Chondrocyte (in vitro differentiated cells): ENCODE results near the gene DPP6. TPM values are rescaled to one million over a fixed set of nuclear protein-coding genes. Genes with fewer than 3 reads are reported as not detected.

Experiments
- DNase-seq: peaks from one replicate; pipeline ENCODE4 v3.0.0; 2021; ENCODE audit warnings: mixed read lengths, low spot score
- H3K27ac Mint-ChIP-seq: one replicate; pipeline ENCODE4 v1.8.0; 2021; ENCODE audit warnings: mild to moderate bottlenecking, moderate library complexity, mixed read lengths; ENCODE audit not compliant: unreplicated experiment
- H3K27me3 Mint-ChIP-seq: 2 replicates; pipeline ENCODE4 v1.8.0; 2021; ENCODE audit warnings: low read depth, mixed read lengths
- H3K36me3 Mint-ChIP-seq: 2 replicates; pipeline ENCODE4 v1.8.0; 2021; ENCODE audit warnings: low read depth, mixed read lengths
- H3K4me1 Mint-ChIP-seq: 2 replicates; pipeline ENCODE4 v1.8.0; 2021; ENCODE audit warnings: low read depth, mild to moderate bottlenecking, mixed read lengths
- H3K4me3 Mint-ChIP-seq: one replicate; pipeline ENCODE4 v1.8.0; 2021; ENCODE audit warnings: mild to moderate bottlenecking, moderate library complexity, mixed read lengths; ENCODE audit not compliant: unreplicated experiment
- H3K9me3 Mint-ChIP-seq: 2 replicates; pipeline ENCODE4 v1.8.0; 2021; ENCODE audit warnings: low read depth, mixed read lengths
- total RNA-seq: library from RNA; stranded (reverse); gene quantifications from 3 replicates; pipeline ENCODE4 v1.2.1, GENCODE V29; 2021
- TF ChIP-seq, protein P1 (sequence below): fragments of 200-600 bp; sonication (generic); IDR thresholded peaks from 2 replicates; pipeline ENCODE4 v1.5.0; 2021; ENCODE audit warnings: antibody characterized with exemption, mild to moderate bottlenecking, moderate library complexity

Gene DPP6
- total RNA-seq, 1 donor from 2014 or later = not detected

GRCh38 chr7:154167051-154167450 lies 114.9 kb downstream of the DPP6 start:
- Mint-ChIP-seq H3K27me3 (no peaks in the 10 kb centered on the region), H3K4me3 (no peak overlapping the region), H3K9me3 (peaks cover 33% of the 10 kb centered on the region), H3K36me3 (no peaks in the 10 kb centered on the region), H3K4me1 (no peaks in the 10 kb centered on the region), H3K27ac (no peak overlapping the region)
- TF ChIP-seq, protein P1, sequence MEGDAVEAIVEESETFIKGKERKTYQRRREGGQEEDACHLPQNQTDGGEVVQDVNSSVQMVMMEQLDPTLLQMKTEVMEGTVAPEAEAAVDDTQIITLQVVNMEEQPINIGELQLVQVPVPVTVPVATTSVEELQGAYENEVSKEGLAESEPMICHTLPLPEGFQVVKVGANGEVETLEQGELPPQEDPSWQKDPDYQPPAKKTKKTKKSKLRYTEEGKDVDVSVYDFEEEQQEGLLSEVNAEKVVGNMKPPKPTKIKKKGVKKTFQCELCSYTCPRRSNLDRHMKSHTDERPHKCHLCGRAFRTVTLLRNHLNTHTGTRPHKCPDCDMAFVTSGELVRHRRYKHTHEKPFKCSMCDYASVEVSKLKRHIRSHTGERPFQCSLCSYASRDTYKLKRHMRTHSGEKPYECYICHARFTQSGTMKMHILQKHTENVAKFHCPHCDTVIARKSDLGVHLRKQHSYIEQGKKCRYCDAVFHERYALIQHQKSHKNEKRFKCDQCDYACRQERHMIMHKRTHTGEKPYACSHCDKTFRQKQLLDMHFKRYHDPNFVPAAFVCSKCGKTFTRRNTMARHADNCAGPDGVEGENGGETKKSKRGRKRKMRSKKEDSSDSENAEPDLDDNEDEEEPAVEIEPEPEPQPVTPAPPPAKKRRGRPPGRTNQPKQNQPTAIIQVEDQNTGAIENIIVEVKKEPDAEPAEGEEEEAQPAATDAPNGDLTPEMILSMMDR = no peak
- DNase-seq = no peak

DNA sequence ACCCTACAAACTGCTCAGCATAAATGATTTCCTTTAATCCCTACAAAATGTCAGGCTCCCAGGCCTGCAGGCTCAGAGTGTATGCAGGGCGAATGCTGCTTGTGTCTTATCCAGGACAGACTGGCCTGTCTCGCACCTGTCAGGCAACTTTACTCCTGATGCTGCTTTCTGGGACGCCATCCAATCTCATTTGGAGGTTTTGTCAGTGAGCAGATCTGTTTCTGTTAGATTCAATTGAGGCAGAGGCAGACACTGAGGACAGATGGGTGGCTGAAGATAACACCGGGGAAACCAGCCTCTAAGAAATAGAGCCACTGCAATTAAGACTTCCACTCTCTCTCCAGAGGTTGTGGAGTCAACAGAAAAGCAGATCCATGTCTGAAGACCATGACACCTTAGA lies 115.6 kb downstream of the DPP6 start:
- no peak for DNase-seq
- H3K27me3 Mint-ChIP-seq = no peaks in the 10 kb centered on the region
- H3K4me3 Mint-ChIP-seq = no peak overlapping the region
- H3K9me3 Mint-ChIP-seq = peaks cover 34% of the 10 kb centered on the region
- no peak overlapping the region for H3K27ac Mint-ChIP-seq
- H3K4me1 Mint-ChIP-seq = no peaks in the 10 kb centered on the region
- no peaks in the 10 kb centered on the region for H3K36me3 Mint-ChIP-seq
- TF ChIP-seq, protein P1 = no peak

DNA sequence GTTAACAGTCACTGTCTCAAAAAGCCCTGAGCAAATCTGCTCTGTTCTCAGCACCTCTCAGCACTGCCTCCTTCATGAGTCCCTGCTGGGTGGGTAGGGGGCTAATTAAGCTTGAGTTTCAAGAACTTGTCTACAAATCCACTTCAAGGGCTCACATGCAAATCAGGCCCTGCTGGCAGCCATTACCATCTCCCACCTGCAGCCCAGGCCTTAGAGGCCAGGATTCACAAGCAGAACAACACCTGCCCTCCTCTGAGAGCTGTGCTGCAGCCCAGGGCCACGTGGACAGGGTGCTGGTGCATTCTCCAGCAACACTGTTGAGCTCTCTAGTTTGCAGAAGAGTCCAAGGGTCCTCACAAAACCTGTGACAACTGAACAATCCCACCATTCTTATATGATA lies 119.2 kb downstream of the DPP6 start:
- Mint-ChIP-seq H3K27ac (no peak overlapping the region), H3K4me3 (no peak overlapping the region), H3K36me3 (no peaks in the 10 kb centered on the region), H3K9me3 (peaks cover 42% of the 10 kb centered on the region), H3K27me3 (no peaks in the 10 kb centered on the region), H3K4me1 (no peaks in the 10 kb centered on the region)
- DNase-seq = no peak
- TF ChIP-seq, protein P1 = no peak

DNA sequence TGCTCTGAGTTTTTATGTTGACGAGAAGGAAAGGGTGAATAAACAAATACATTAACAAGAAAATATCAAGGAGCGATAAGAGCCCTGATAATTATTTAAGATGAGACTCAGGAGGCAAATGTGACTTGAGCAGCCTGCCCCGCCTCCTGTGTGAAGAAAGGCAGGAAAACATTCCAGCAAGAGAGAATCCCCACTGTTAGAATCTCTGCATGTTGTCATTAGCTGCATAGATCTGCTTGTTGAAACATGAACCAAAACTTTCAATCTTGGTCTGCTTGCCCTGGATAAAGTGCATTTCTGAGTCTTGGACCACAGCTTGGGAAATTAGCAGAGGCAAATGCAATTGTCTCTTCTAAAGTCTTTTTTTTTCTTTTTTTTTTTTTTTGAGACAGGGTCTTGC lies 120.0 kb downstream of the DPP6 start:
- H3K9me3 Mint-ChIP-seq = peaks cover 46% of the 10 kb centered on the region

GRCh38 chr7:154177584-154177983 lies 125.4 kb downstream of the DPP6 start:
- Mint-ChIP-seq H3K4me3 (no peak overlapping the region), H3K9me3 (peaks cover 47% of the 10 kb centered on the region), H3K36me3 (no peaks in the 10 kb centered on the region), H3K27ac (no peak overlapping the region), H3K4me1 (no peaks in the 10 kb centered on the region), H3K27me3 (no peaks in the 10 kb centered on the region)
- TF ChIP-seq, protein P1 = no peak
- DNase-seq = no peak

More for the DNA sequence above, 120.0 kb downstream of the DPP6 start:
- TF ChIP-seq, protein P1 = no peak
- Mint-ChIP-seq H3K36me3 (no peaks in the 10 kb centered on the region), H3K4me1 (no peaks in the 10 kb centered on the region), H3K4me3 (no peak overlapping the region), H3K27ac (no peak overlapping the region), H3K27me3 (no peaks in the 10 kb centered on the region)
- no peak for DNase-seq
